ENCODE measurements around the gene MIPOL1.

The MIPOL1 gene

GRCh38 chr14:37401093-37401492 lies 203.4 kb downstream of the MIPOL1 start:
- in situ Hi-C loops (cut with HindIII; ENCODE audit: low sequenced_read_pairs): no loop called here
- no peak for TF ChIP-seq CTCF (IDR thresholded peaks at IDR 0.05; ENCODE audit: low read depth, low read length, missing control alignments)
- no peak overlapping the region for H3K4me3 ChIP-seq (ENCODE audit: low read depth, low read length)
- DNase-seq (ENCODE audit: low read depth): no peak

GRCh38 chr14:37403626-37404025 lies 205.9 kb downstream of the MIPOL1 start:
- TF ChIP-seq CTCF (IDR thresholded peaks at IDR 0.05; ENCODE audit: low read depth, low read length, missing control alignments): no peak
- in situ Hi-C loops (cut with HindIII; ENCODE audit: low sequenced_read_pairs): no loop called here
- no peak for DNase-seq (ENCODE audit: low read depth)
- H3K4me3 ChIP-seq (ENCODE audit: low read depth, low read length): no peak overlapping the region

GRCh38 chr14:37406095-37406494 lies 208.4 kb downstream of the MIPOL1 start:
- no peak for DNase-seq (ENCODE audit: low read depth)
- in situ Hi-C loops (cut with HindIII; ENCODE audit: low sequenced_read_pairs): no loop called here
- H3K4me3 ChIP-seq (ENCODE audit: low read depth, low read length): no peak overlapping the region
- TF ChIP-seq CTCF (IDR thresholded peaks at IDR 0.05; ENCODE audit: low read depth, low read length, missing control alignments): no peak

GRCh38 chr14:37411079-37411735 lies 213.5 kb downstream of the MIPOL1 start:
- in situ Hi-C loops (cut with HindIII; ENCODE audit: low sequenced_read_pairs): no loop called here
- no peak for TF ChIP-seq CTCF (IDR thresholded peaks at IDR 0.05; ENCODE audit: low read depth, low read length, missing control alignments)
- H3K4me3 ChIP-seq (ENCODE audit: low read depth, low read length): no peak overlapping the region
- no peak for DNase-seq (ENCODE audit: low read depth)

- no peak for DNase-seq (ENCODE audit: low read depth)
- H3K4me3 ChIP-seq (ENCODE audit: low read depth, low read length): no peak overlapping the region
- in situ Hi-C loops (cut with HindIII; ENCODE audit: low sequenced_read_pairs): no loop called here
- no peak for TF ChIP-seq CTCF (IDR thresholded peaks at IDR 0.05; ENCODE audit: low read depth, low read length, missing control alignments)
Observed at GRCh38 chr14:37413050-37413449, 215.3 kb downstream of the MIPOL1 start.

GRCh38 chr14:37413504-37414003 lies 215.8 kb downstream of the MIPOL1 start:
- in situ Hi-C loops (cut with HindIII; ENCODE audit: low sequenced_read_pairs): no loop called here
- H3K4me3 ChIP-seq (ENCODE audit: low read depth, low read length): no peak overlapping the region
- no peak for TF ChIP-seq CTCF (IDR thresholded peaks at IDR 0.05; ENCODE audit: low read depth, low read length, missing control alignments)
- no peak for DNase-seq (ENCODE audit: low read depth)
